ENCODE results near the gene SERPINE1. TPM values are rescaled to one million over a fixed set of nuclear protein-coding genes. Genes with fewer than 3 reads are reported as not detected.

The SERPINE1 gene
- total and polyA plus RNA-seq, 2 of the 13 experiments (the other 11 are each of a cell fraction or from before 2014, with no cell fraction given), result 21.2 to 1,576 TPM

DNA sequence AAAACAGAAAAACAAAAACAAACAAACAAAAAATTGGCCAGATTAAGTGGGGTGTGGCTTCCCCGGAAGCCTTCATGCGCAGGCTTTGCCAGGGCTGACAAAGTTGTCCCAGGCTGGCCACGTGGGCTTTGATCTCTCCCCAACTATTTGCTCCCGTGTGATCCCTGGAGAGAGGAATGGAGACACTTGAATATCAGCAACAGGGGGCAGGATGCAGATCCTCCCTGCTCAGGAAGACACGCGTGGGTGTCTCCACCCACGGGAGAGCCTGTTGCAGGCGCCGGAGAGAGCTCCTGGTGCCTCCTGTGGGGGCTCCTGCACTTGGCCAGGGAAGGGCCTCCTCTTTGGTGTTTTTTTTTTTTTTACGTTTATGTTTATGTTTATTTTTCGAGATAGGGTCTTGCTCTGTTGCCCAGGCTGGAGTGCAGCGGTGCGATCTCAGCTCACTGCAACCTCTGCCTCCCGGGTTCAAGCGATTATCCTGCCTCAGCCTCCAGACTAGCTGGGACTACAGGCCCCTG, 22.7 kb upstream of the SERPINE1 start (continued):
- TF ChIP-seq, protein P1, sequence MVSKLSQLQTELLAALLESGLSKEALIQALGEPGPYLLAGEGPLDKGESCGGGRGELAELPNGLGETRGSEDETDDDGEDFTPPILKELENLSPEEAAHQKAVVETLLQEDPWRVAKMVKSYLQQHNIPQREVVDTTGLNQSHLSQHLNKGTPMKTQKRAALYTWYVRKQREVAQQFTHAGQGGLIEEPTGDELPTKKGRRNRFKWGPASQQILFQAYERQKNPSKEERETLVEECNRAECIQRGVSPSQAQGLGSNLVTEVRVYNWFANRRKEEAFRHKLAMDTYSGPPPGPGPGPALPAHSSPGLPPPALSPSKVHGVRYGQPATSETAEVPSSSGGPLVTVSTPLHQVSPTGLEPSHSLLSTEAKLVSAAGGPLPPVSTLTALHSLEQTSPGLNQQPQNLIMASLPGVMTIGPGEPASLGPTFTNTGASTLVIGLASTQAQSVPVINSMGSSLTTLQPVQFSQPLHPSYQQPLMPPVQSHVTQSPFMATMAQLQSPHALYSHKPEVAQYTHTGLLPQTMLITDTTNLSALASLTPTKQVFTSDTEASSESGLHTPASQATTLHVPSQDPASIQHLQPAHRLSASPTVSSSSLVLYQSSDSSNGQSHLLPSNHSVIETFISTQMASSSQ (IDR thresholded peaks at IDR 0.05; ENCODE audit: low read depth), result no peak
- TF ChIP-seq, protein P1 (CRISPR knock-in tag; IDR thresholded peaks at IDR 0.05; ENCODE audit: borderline replicate concordance), result no peak
- TF ChIP-seq ZNF747 (CRISPR knock-in tag; IDR thresholded peaks at IDR 0.05; ENCODE audit: borderline replicate concordance) (no peak), E2F1 (CRISPR knock-in tag; IDR thresholded peaks at IDR 0.05) (no peak), MIER2 (CRISPR knock-in tag; IDR thresholded peaks at IDR 0.05) (no peak), ZNF292 (CRISPR knock-in tag; IDR thresholded peaks at IDR 0.05; ENCODE audit: borderline replicate concordance, low read depth) (no peak), NFIB (CRISPR knock-in tag; IDR thresholded peaks at IDR 0.05; ENCODE audit: borderline replicate concordance) (no peak), NR2C2 (CRISPR knock-in tag; IDR thresholded peaks at IDR 0.05; ENCODE audit: borderline replicate concordance) (no peak), ZNF331 (CRISPR knock-in tag; IDR thresholded peaks at IDR 0.05) (no peak; the same call in 1 of the 2 replicates), ZBTB7B (CRISPR knock-in tag; IDR thresholded peaks at IDR 0.05) (no peak), GTF2F1 (IDR thresholded peaks at IDR 0.05; ENCODE audit: low read length) (no peak), ELF3 (CRISPR knock-in tag; IDR thresholded peaks at IDR 0.05) (peak; percentile 69), AGO1 (IDR thresholded peaks at IDR 0.05; ENCODE audit: low read depth, low read length, poor library complexity, severe bottlenecking) (no peak), NONO (IDR thresholded peaks at IDR 0.05) (no peak), NONO (CRISPR knock-in tag; conservative IDR thresholded peaks at IDR 0.05) (no peak), FOXJ3 (CRISPR knock-in tag; IDR thresholded peaks at IDR 0.05; ENCODE audit: borderline replicate concordance) (no peak), BCL3 (CRISPR knock-in tag; IDR thresholded peaks at IDR 0.05) (peak; percentile 46; the same call in 1 of the 2 replicates), SRF (IDR thresholded peaks at IDR 0.05; ENCODE audit: low read depth, low read length) (no peak), SMYD3 (CRISPR knock-in tag; IDR thresholded peaks at IDR 0.05) (no peak), BRD4 (CRISPR knock-in tag; IDR thresholded peaks at IDR 0.05) (no peak), KLF9 (CRISPR knock-in tag; IDR thresholded peaks at IDR 0.05; ENCODE audit: low read depth) (no peak)
- TF ChIP-seq, protein P2, sequence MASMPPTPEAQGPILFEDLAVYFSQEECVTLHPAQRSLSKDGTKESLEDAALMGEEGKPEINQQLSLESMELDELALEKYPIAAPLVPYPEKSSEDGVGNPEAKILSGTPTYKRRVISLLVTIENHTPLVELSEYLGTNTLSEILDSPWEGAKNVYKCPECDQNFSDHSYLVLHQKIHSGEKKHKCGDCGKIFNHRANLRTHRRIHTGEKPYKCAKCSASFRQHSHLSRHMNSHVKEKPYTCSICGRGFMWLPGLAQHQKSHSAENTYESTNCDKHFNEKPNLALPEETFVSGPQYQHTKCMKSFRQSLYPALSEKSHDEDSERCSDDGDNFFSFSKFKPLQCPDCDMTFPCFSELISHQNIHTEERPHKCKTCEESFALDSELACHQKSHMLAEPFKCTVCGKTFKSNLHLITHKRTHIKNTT (CRISPR knock-in tag; IDR thresholded peaks at IDR 0.05), result no peak
- TF ChIP-seq, protein P3, sequence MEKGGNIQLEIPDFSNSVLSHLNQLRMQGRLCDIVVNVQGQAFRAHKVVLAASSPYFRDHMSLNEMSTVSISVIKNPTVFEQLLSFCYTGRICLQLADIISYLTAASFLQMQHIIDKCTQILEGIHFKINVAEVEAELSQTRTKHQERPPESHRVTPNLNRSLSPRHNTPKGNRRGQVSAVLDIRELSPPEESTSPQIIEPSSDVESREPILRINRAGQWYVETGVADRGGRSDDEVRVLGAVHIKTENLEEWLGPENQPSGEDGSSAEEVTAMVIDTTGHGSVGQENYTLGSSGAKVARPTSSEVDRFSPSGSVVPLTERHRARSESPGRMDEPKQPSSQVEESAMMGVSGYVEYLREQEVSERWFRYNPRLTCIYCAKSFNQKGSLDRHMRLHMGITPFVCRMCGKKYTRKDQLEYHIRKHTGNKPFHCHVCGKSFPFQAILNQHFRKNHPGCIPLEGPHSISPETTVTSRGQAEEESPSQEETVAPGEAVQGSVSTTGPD (CRISPR knock-in tag; IDR thresholded peaks at IDR 0.05), result no peak

Measured in HepG2 (cell line).